ENCODE data around the gene ST6GALNAC1.

- TF ChIP-seq MAZ (IDR thresholded peaks at IDR 0.05; ENCODE audit: borderline replicate concordance, low read depth, low read length) (no peak), MAZ (CRISPR knock-in tag; IDR thresholded peaks at IDR 0.05; ENCODE audit: low read depth) (no peak), ZNF329 (CRISPR knock-in tag; IDR thresholded peaks at IDR 0.05; ENCODE audit: low read depth) (no peak), ZNF121 (CRISPR knock-in tag; IDR thresholded peaks at IDR 0.05) (no peak), SETDB1 (CRISPR knock-in tag; IDR thresholded peaks at IDR 0.05; ENCODE audit: borderline replicate concordance) (no peak), ZBTB1 (CRISPR knock-in tag; IDR thresholded peaks at IDR 0.05; ENCODE audit: borderline replicate concordance) (no peak), ZNF605 (CRISPR knock-in tag; IDR thresholded peaks at IDR 0.05) (no peak), ZNF768 (CRISPR knock-in tag; IDR thresholded peaks at IDR 0.05) (no peak), SRSF9 (IDR thresholded peaks at IDR 0.05; ENCODE audit: borderline replicate concordance, insufficient read depth, low read depth, low read length, poor library complexity, severe bottlenecking) (no peak), ZBTB7B (CRISPR knock-in tag; IDR thresholded peaks at IDR 0.05) (no peak), ARNTL (CRISPR knock-in tag; IDR thresholded peaks at IDR 0.05) (no peak), ZNF431 (CRISPR knock-in tag; IDR thresholded peaks at IDR 0.05; ENCODE audit: borderline replicate concordance, low read depth) (no peak), ZNF816 (CRISPR knock-in tag; IDR thresholded peaks at IDR 0.05; ENCODE audit: borderline replicate concordance) (no peak)
- TF ChIP-seq, protein P1, sequence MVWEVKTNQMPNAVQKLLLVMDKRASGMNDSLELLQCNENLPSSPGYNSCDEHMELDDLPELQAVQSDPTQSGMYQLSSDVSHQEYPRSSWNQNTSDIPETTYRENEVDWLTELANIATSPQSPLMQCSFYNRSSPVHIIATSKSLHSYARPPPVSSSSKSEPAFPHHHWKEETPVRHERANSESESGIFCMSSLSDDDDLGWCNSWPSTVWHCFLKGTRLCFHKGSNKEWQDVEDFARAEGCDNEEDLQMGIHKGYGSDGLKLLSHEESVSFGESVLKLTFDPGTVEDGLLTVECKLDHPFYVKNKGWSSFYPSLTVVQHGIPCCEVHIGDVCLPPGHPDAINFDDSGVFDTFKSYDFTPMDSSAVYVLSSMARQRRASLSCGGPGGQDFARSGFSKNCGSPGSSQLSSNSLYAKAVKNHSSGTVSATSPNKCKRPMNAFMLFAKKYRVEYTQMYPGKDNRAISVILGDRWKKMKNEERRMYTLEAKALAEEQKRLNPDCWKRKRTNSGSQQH (CRISPR knock-in tag; IDR thresholded peaks at IDR 0.05; ENCODE audit: low read depth): no peak
These were observed 43.2 kb upstream of the ST6GALNAC1 start for GRCh38 chr17:76686538-76687297.

Data from HepG2 (cell line).